HG02642 (cell line): Measurements from ENCODE around the gene KIF20B.
"Not testable (repeated sequence)": the region's sequence is repeated elsewhere in the genome, so short reads cannot be mapped to it uniquely, and the experiment has no call there.

Source experiments
- ATAC-seq: cut with Tn5 transposase; IDR thresholded peaks from one replicate; pipeline ENCODE4 v1.9.1; 2021; ENCODE audit warnings: mild to moderate bottlenecking; ENCODE audit not compliant: unreplicated experiment, poor library complexity

The KIF20B gene

DNA sequence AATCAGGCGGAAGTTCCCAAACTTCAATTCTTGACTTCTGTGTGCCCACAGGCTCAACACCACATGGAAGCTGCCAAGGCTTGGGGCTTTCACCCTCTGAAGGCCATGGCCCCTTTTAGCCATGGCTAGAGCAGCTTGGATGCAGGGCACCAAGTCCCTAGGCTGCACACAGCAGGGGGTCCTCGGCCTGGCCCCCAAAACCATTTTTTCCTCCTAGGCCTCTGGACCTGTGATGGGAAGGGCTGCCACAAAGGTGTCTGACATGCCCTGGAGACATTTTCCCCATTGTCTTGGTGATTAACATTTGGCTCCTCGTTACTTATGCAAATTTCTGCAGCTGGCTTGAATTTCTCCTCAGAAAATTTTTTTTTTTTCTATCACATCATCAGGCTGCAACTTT lies 117.6 kb downstream of the KIF20B start:
- ATAC-seq: not testable (repeated sequence)
